SU-DHL-6 (cell line): ENCODE measurements around the gene BAHCC1.

Experiments
- EZH2phosphoT487 ChIP-seq: fragments of 200-600 bp; sonication (generic), shearing (Covaris generic); conservative IDR thresholded peaks from 2 replicates; pipeline ENCODE4 v1.6.1; 2018; ENCODE audit warnings: mild to moderate bottlenecking, antibody characterized with exemption, low read length, moderate library complexity, mixed read lengths
- TF ChIP-seq, protein P1 (sequence below): fragments of 200-600 bp; sonication (generic); IDR thresholded peaks from one replicate; pipeline ENCODE4 v1.5.1; 2017; ENCODE audit warnings: antibody characterized with exemption, mild to moderate bottlenecking, low read length, moderate library complexity; ENCODE audit not compliant: insufficient read depth, poor library complexity, severe bottlenecking

DNA sequence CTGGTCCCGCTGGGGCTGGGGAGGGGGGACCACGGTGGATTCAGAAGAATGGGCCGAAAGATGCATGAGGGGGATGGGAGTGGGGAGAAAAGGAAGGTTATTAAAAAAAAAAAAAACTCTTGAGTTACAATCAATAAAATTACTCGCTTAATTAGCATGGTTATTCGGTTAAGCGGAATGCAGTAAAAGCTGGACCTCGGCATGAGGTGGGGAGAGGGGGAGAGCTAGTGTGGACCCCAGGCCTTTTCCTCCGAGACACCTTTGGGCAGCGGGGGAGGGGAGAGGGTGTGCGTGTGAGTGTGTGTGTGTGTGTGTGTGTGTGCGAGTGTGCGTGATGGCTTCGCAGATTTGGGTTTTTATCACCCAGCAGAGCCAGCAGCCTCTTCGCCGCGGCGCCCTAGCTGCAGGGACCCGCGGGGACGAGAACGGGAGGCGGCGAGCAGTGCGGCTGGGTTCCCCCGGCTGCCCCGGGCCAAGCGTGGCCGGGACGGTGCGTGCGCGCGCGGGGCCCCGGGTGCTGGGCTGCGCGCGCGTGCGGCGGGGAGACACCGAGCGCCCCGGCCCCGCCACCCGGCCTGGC is 3.7 kb downstream of the BAHCC1 start:
- TF ChIP-seq, protein P1, sequence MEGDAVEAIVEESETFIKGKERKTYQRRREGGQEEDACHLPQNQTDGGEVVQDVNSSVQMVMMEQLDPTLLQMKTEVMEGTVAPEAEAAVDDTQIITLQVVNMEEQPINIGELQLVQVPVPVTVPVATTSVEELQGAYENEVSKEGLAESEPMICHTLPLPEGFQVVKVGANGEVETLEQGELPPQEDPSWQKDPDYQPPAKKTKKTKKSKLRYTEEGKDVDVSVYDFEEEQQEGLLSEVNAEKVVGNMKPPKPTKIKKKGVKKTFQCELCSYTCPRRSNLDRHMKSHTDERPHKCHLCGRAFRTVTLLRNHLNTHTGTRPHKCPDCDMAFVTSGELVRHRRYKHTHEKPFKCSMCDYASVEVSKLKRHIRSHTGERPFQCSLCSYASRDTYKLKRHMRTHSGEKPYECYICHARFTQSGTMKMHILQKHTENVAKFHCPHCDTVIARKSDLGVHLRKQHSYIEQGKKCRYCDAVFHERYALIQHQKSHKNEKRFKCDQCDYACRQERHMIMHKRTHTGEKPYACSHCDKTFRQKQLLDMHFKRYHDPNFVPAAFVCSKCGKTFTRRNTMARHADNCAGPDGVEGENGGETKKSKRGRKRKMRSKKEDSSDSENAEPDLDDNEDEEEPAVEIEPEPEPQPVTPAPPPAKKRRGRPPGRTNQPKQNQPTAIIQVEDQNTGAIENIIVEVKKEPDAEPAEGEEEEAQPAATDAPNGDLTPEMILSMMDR = no peak
- TF ChIP-seq EZH2phosphoT487 = no peak
